ENCODE measurements around the gene MICALL2. TPM values are rescaled to one million over a fixed set of nuclear protein-coding genes. Genes with fewer than 3 reads are reported as not detected.

The MICALL2 gene
- polyA plus RNA-seq = 1.6 and 2.8 TPM in 2 replicates

GRCh38 chr7:1458683-1459511 is at the start of gene MICALL2:
TSS of gene MICALL2 (minus strand) at chr7:1459470. CDS start at chr7:1459326, 144 bp downstream.

GRCh38 chr7:1503816-1504775 is 44.8 kb upstream of the MICALL2 start, which contains the start of gene INTS1:
TSS of gene INTS1 (minus strand) at chr7:1504389. CDS start at chr7:1503960, 429 bp downstream.

Other genes starting within 250 kb of the MICALL2 start
- gene UNCX, start 226.6 kb downstream of the MICALL2 start, polyA plus RNA-seq = 0.12 TPM in 1 of 2 replicates, not detected in the other
- 0.32 and 0.44 TPM in 2 replicates for gene INTS1, start 44.9 kb upstream of the MICALL2 start, polyA plus RNA-seq
- gene MAFK, start 71.2 kb upstream of the MICALL2 start, polyA plus RNA-seq = 0.28 TPM in 1 of 2 replicates, not detected in the other
- not detected in 2 replicates for gene TMEM184A, start 96.7 kb upstream of the MICALL2 start, polyA plus RNA-seq
- 21.5 and 24.9 TPM in 2 replicates for gene PSMG3, start 110.6 kb upstream of the MICALL2 start, polyA plus RNA-seq
- 0.23 TPM in 1 of 2 replicates, not detected in the other for gene ELFN1, start 210.8 kb upstream of the MICALL2 start, polyA plus RNA-seq

Measured in Purkinje cell (primary cell).